SHP77 (cell line): ENCODE measurements around the gene CCDC61.

Experiments used
- DNase-seq, 2 experiments: peaks; one replicate each; lab custom pipeline; 2025; lab: John Stamatoyannopoulos, UW

Gene CCDC61

GRCh38 chr19:45994998-45995714 is at the start of gene CCDC61:
TSS of gene CCDC61 (plus strand) at chr19:45995467. CDS start at chr19:46003019, 7,552 bp downstream.
- DNase-seq, result peak; percentile 98 to 99

GRCh38 chr19:45947926-45948325 is 47.3 kb upstream of the CCDC61 start:
- no peak for DNase-seq

- DNase-seq, result no peak
Measured at GRCh38 chr19:45952341-45952685, 43.0 kb upstream of the CCDC61 start.

- peak; percentile 98 to 99 for DNase-seq
Measured at GRCh38 chr19:45952686-45953505, 42.4 kb upstream of the CCDC61 start.

- DNase-seq, result no peak
Measured at GRCh38 chr19:45953676-45954075, 41.6 kb upstream of the CCDC61 start.

- DNase-seq, result peak; percentile 27 to 53
Measured at GRCh38 chr19:45954156-45954555, 41.1 kb upstream of the CCDC61 start.

GRCh38 chr19:45955905-45956608 is 39.2 kb upstream of the CCDC61 start:
- DNase-seq, result no peak

- DNase-seq, result no peak
Measured at GRCh38 chr19:45958320-45958719, 36.9 kb upstream of the CCDC61 start.

GRCh38 chr19:45958769-45959516 is 36.3 kb upstream of the CCDC61 start:
- no peak for DNase-seq

GRCh38 chr19:45959517-45960025 is 35.7 kb upstream of the CCDC61 start:
- DNase-seq, result no peak

- DNase-seq, result peak; percentile 30
Measured at GRCh38 chr19:45960595-45961235, 34.6 kb upstream of the CCDC61 start.

GRCh38 chr19:45962021-45962420 is 33.2 kb upstream of the CCDC61 start:
- DNase-seq, result no peak

- DNase-seq, result no peak
Measured at GRCh38 chr19:45967246-45967645, 28.0 kb upstream of the CCDC61 start.

- DNase-seq, result no peak
Measured at GRCh38 chr19:45968626-45969025, 26.6 kb upstream of the CCDC61 start.

- DNase-seq, result no peak
Measured at GRCh38 chr19:45969676-45970075, 25.6 kb upstream of the CCDC61 start.

GRCh38 chr19:45971260-45971902 is 23.9 kb upstream of the CCDC61 start:
- no peak for DNase-seq

GRCh38 chr19:45972081-45972946 is 23.0 kb upstream of the CCDC61 start:
- no peak for DNase-seq

GRCh38 chr19:45972947-45973540 is 22.2 kb upstream of the CCDC61 start:
- DNase-seq, result no peak
